Stimulated activated naive CD4-positive, alpha-beta T cell treated with Interleukin-2 at 50 U/mL for 16 hours (primary cell): ENCODE measurements around the gene GK.
"Not testable (repeated sequence)": the region's sequence is repeated elsewhere in the genome, so short reads cannot be mapped to it uniquely, and the experiment has no call there.

Source experiments
- DNase-seq: peaks from one replicate; lab custom pipeline; 2025; lab: John Stamatoyannopoulos, UW

The GK gene

GRCh38 chrX:30712214-30712613, 59.0 kb downstream of the GK start:
- DNase-seq, result no peak

- DNase-seq, result peak; percentile 34
These were observed 59.9 kb downstream of the GK start for GRCh38 chrX:30713061-30713525.

GRCh38 chrX:30714138-30714537, 60.9 kb downstream of the GK start:
- DNase-seq, result no peak

- no peak for DNase-seq
These were observed 62.8 kb downstream of the GK start for GRCh38 chrX:30715976-30716375.

- no peak for DNase-seq
These were observed 80.8 kb downstream of the GK start for GRCh38 chrX:30733852-30734660.

GRCh38 chrX:30734782-30735181, 81.6 kb downstream of the GK start:
- no peak for DNase-seq

- DNase-seq, result peak; percentile 59
These were observed 82.6 kb downstream of the GK start for GRCh38 chrX:30735839-30736238.

GRCh38 chrX:30741545-30741944, 88.3 kb downstream of the GK start:
- no peak for DNase-seq

- no peak for DNase-seq
These were observed 95.2 kb downstream of the GK start for GRCh38 chrX:30748342-30748960.

- DNase-seq, result no peak
These were observed 98.3 kb downstream of the GK start for GRCh38 chrX:30751497-30751896.

GRCh38 chrX:30762755-30763154, 109.5 kb downstream of the GK start:
- no peak for DNase-seq

- not testable (repeated sequence) for DNase-seq
These were observed 120.5 kb downstream of the GK start for GRCh38 chrX:30773764-30774163.

GRCh38 chrX:30777575-30777974, 124.4 kb downstream of the GK start:
- no peak for DNase-seq

GRCh38 chrX:30779453-30780030, 126.3 kb downstream of the GK start:
- no peak for DNase-seq
